ENCODE measurements around the gene TMPRSS3. TPM values are rescaled to one million over a fixed set of nuclear protein-coding genes. Genes with fewer than 3 reads are reported as not detected.
A peak's percentile ranks its signal among the peaks of the same experiment; 100 is the strongest.

The TMPRSS3 gene
- total and polyA plus RNA-seq, 11 donors, result 0.59 to 2.7 TPM; not detected in 9

DNA sequence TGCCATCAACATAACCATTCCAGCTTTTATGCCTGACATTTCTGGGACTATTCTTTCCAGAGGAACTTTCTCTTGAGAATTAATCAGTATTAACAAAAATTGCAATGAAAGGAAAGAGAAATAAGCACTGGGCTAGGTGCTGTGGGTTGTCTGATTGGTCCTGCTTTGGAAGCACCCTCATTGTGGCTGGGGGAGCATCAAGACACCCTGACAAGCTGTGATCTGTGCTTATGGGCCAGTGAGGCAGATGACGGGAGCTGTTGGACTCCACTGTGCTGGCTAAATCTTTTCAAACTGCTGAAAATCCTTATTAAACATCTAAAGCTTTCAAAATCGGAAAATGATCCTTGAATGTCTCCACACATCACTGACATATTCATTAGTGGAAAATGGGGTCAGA lies 27.8 kb upstream of the TMPRSS3 start:
- peaks cover 0 to 21% (median 0%) of the 10 kb centered on the region in 12 donors for H3K4me1 ChIP-seq
- peak overlapping the region in 1 of 12 donors; percentile 82 for H3K27ac ChIP-seq
- intact Hi-C loops (cut with DNase I), result no loop called here
- TF ChIP-seq, protein P1, sequence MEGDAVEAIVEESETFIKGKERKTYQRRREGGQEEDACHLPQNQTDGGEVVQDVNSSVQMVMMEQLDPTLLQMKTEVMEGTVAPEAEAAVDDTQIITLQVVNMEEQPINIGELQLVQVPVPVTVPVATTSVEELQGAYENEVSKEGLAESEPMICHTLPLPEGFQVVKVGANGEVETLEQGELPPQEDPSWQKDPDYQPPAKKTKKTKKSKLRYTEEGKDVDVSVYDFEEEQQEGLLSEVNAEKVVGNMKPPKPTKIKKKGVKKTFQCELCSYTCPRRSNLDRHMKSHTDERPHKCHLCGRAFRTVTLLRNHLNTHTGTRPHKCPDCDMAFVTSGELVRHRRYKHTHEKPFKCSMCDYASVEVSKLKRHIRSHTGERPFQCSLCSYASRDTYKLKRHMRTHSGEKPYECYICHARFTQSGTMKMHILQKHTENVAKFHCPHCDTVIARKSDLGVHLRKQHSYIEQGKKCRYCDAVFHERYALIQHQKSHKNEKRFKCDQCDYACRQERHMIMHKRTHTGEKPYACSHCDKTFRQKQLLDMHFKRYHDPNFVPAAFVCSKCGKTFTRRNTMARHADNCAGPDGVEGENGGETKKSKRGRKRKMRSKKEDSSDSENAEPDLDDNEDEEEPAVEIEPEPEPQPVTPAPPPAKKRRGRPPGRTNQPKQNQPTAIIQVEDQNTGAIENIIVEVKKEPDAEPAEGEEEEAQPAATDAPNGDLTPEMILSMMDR (IDR thresholded peaks at IDR 0.05), result no peak
- TF ChIP-seq POLR2A (IDR thresholded peaks at IDR 0.05), result no peak
- no peak for DNase-seq
- H3K27me3 ChIP-seq, result peaks cover 0 to 53% (median 2%) of the 10 kb centered on the region in 9 donors
- H3K36me3 ChIP-seq, result peaks cover 0 to 2% (median 0%) of the 10 kb centered on the region in 9 donors
- H3K9me3 ChIP-seq, result peaks cover 0 to 18% (median 0%) of the 10 kb centered on the region in 12 donors
- no peak for ATAC-seq
- WGBS, 4 donors, result 63 to 81% (median 80%) methylated on average over 2 of the region's 2 CpGs
- H3K4me3 ChIP-seq, result no peak overlapping the region

DNA sequence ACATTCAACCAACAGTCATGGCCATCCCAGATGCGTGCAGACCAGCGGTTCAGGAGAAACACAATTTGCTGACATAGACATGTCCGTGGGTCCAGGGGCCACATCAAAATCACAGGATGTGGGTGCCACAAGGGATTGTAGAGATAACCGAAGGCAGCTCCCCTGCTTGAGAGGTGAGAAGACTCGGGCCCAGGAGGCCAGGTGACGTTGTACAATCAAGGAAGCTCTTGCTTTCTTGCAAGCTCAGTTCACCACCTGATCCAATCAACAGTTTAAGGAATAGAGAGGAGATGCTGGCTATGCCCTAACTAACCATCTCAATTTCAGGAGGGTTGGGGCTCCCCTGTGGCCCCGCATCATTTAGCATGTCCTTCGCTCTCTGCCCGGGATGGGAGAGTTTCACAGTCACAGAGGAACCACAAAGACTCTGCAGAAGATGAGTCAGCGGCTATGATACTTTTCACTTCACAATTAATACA lies 27.4 kb upstream of the TMPRSS3 start:
- Histone ChIP-seq H3K27me3 (peaks cover 0 to 53% (median 2%) of the 10 kb centered on the region in 9 donors), H3K27ac (peak overlapping the region in 1 of 12 donors; percentile 82), H3K4me1 (peaks cover 0 to 21% (median 0%) of the 10 kb centered on the region in 12 donors), H3K36me3 (peaks cover 0 to 5% (median 0%) of the 10 kb centered on the region in 9 donors), H3K9me3 (peaks cover 0 to 18% (median 0%) of the 10 kb centered on the region in 12 donors), H3K4me3 (no peak overlapping the region)
- WGBS, 4 donors, result 74 to 79% (median 76%) methylated on average over 10 of the region's 10 CpGs
- intact Hi-C loops (cut with DNase I), result no loop called here
- no peak for TF ChIP-seq POLR2A (IDR thresholded peaks at IDR 0.05)
- TF ChIP-seq, protein P1 (IDR thresholded peaks at IDR 0.05), result no peak
- DNase-seq, result no peak
- no peak for ATAC-seq

GRCh38 chr21:42421018-42421793 lies 25.4 kb upstream of the TMPRSS3 start:
- Histone ChIP-seq H3K27ac (no peak overlapping the region), H3K4me3 (no peak overlapping the region), H3K36me3 (peaks cover 0 to 5% (median 0%) of the 10 kb centered on the region in 9 donors), H3K4me1 (peaks cover 0 to 24% (median 0%) of the 10 kb centered on the region in 12 donors), H3K27me3 (peaks cover 0 to 51% (median 0%) of the 10 kb centered on the region in 9 donors), H3K9me3 (peaks cover 0 to 18% (median 0%) of the 10 kb centered on the region in 12 donors)
- intact Hi-C loops (cut with DNase I), result no loop called here
- TF ChIP-seq, protein P1 (IDR thresholded peaks at IDR 0.05), result no peak
- no peak for ATAC-seq
- 69 to 80% (median 73%) methylated on average over 3 of the region's 3 CpGs for WGBS, 4 donors
- DNase-seq, result no peak

DNA sequence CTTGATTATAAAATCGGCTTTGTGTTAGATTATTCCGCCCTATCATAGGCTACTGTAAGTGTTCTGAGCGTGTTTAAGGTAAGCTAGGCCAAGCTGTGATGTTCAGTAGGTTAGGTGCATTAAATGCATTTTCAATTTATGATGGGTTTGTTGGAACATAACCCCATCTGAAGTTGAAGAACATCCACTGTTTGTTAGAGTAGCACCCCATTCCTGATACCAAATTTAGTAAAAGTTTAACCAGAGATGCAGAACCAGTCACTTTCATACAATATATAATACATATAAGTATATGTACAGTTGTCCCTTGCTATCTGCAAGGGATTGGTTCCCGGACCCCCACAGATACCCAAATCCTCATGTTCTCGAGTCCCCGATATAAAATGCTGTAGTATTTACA lies 24.0 kb upstream of the TMPRSS3 start:
- intact Hi-C loops (cut with DNase I), result no loop called here
- ATAC-seq, result no peak
- no peak for DNase-seq
- WGBS, 4 donors, result 90 to 92% (median 91%) methylated on average over 6 of the region's 6 CpGs
- Histone ChIP-seq H3K9me3 (peaks cover 0 to 18% (median 0%) of the 10 kb centered on the region in 12 donors), H3K4me1 (peaks cover 0 to 30% (median 0%) of the 10 kb centered on the region in 12 donors), H3K27ac (no peak overlapping the region), H3K4me3 (no peak overlapping the region), H3K36me3 (peaks cover 0 to 5% (median 0%) of the 10 kb centered on the region in 9 donors), H3K27me3 (peaks cover 0 to 44% (median 0%) of the 10 kb centered on the region in 9 donors)
- TF ChIP-seq, protein P1 (IDR thresholded peaks at IDR 0.05), result no peak
- TF ChIP-seq POLR2A (IDR thresholded peaks at IDR 0.05), result no peak

All from heart left ventricle (tissue), 16 donors.